ENCODE measurements around the gene ZER1. TPM values are rescaled to one million over a fixed set of nuclear protein-coding genes. Genes with fewer than 3 reads are reported as not detected.

Gene ZER1
- total RNA-seq, 2 donors from 2014 or later, result 16.0 to 28.5 TPM

- no peaks in the 10 kb centered on the region for H3K9me3 Mint-ChIP-seq
- no peak for ATAC-seq (replicated peaks)
- peaks cover 25% of the 10 kb centered on the region for H3K36me3 Mint-ChIP-seq (ENCODE audit: low read depth)
- peaks cover 18% of the 10 kb centered on the region for H3K4me1 Mint-ChIP-seq
- H3K27ac Mint-ChIP-seq, result no peak overlapping the region
- no peaks in the 10 kb centered on the region for H3K27me3 Mint-ChIP-seq
- peak overlapping the region; percentile 22 for H3K4me3 Mint-ChIP-seq
Measured at GRCh38 chr9:128720841-128721486, 50.8 kb downstream of the ZER1 start.

- no peak overlapping the region for H3K4me3 Mint-ChIP-seq
- peaks cover 13% of the 10 kb centered on the region for H3K4me1 Mint-ChIP-seq
- ATAC-seq (replicated peaks), result no peak
- peaks cover 25% of the 10 kb centered on the region for H3K36me3 Mint-ChIP-seq (ENCODE audit: low read depth)
- no peaks in the 10 kb centered on the region for H3K27me3 Mint-ChIP-seq
- no peaks in the 10 kb centered on the region for H3K9me3 Mint-ChIP-seq
- H3K27ac Mint-ChIP-seq, result no peak overlapping the region
Measured at GRCh38 chr9:128719919-128720605, 51.7 kb downstream of the ZER1 start.

GRCh38 chr9:128718475-128718874 is 53.3 kb downstream of the ZER1 start:
- H3K36me3 Mint-ChIP-seq (ENCODE audit: low read depth), result peaks cover 14% of the 10 kb centered on the region

GRCh38 chr9:128718047-128718446 is 53.7 kb downstream of the ZER1 start:
- ATAC-seq (replicated peaks), result no peak
- no peak overlapping the region for H3K4me3 Mint-ChIP-seq
- H3K27me3 Mint-ChIP-seq, result no peaks in the 10 kb centered on the region
- H3K4me1 Mint-ChIP-seq, result peaks cover 9% of the 10 kb centered on the region
- H3K9me3 Mint-ChIP-seq, result no peaks in the 10 kb centered on the region
- peaks cover 14% of the 10 kb centered on the region for H3K36me3 Mint-ChIP-seq (ENCODE audit: low read depth)
- no peak overlapping the region for H3K27ac Mint-ChIP-seq

More at GRCh38 chr9:128718475-128718874, 53.3 kb downstream of the ZER1 start:
- no peak overlapping the region for H3K27ac Mint-ChIP-seq
- H3K27me3 Mint-ChIP-seq, result no peaks in the 10 kb centered on the region
- H3K4me1 Mint-ChIP-seq, result peaks cover 10% of the 10 kb centered on the region
- H3K4me3 Mint-ChIP-seq, result no peak overlapping the region
- no peak for ATAC-seq (replicated peaks)
- no peaks in the 10 kb centered on the region for H3K9me3 Mint-ChIP-seq

GRCh38 chr9:128716581-128717254 is 55.0 kb downstream of the ZER1 start:
- H3K4me1 Mint-ChIP-seq, result no peaks in the 10 kb centered on the region
- H3K27me3 Mint-ChIP-seq, result no peaks in the 10 kb centered on the region
- no peaks in the 10 kb centered on the region for H3K9me3 Mint-ChIP-seq
- peaks cover 14% of the 10 kb centered on the region for H3K36me3 Mint-ChIP-seq (ENCODE audit: low read depth)
- H3K4me3 Mint-ChIP-seq, result no peak overlapping the region
- no peak for ATAC-seq (replicated peaks)
- H3K27ac Mint-ChIP-seq, result no peak overlapping the region

GRCh38 chr9:128715436-128715750 is 56.3 kb downstream of the ZER1 start:
- H3K27ac Mint-ChIP-seq, result no peak overlapping the region
- H3K27me3 Mint-ChIP-seq, result no peaks in the 10 kb centered on the region
- H3K36me3 Mint-ChIP-seq (ENCODE audit: low read depth), result peaks cover 7% of the 10 kb centered on the region
- H3K4me3 Mint-ChIP-seq, result no peak overlapping the region
- H3K9me3 Mint-ChIP-seq, result no peaks in the 10 kb centered on the region
- H3K4me1 Mint-ChIP-seq, result no peaks in the 10 kb centered on the region
- ATAC-seq (replicated peaks), result no peak

GRCh38 chr9:128714586-128715435 is 56.9 kb downstream of the ZER1 start:
- no peak for ATAC-seq (replicated peaks)
- H3K27ac Mint-ChIP-seq, result no peak overlapping the region

GRCh38 chr9:128713941-128714573 is 57.7 kb downstream of the ZER1 start:
- Mint-ChIP-seq H3K4me3 (no peak overlapping the region), H3K9me3 (no peaks in the 10 kb centered on the region)

More at GRCh38 chr9:128714586-128715435, 56.9 kb downstream of the ZER1 start:
- no peaks in the 10 kb centered on the region for H3K4me1 Mint-ChIP-seq
- no peaks in the 10 kb centered on the region for H3K27me3 Mint-ChIP-seq
- H3K36me3 Mint-ChIP-seq (ENCODE audit: low read depth), result peaks cover 1% of the 10 kb centered on the region
- H3K4me3 Mint-ChIP-seq, result no peak overlapping the region
- H3K9me3 Mint-ChIP-seq, result no peaks in the 10 kb centered on the region

GRCh38 chr9:128713411-128713780 is 58.3 kb downstream of the ZER1 start:
- no peak overlapping the region for H3K27ac Mint-ChIP-seq
- H3K4me3 Mint-ChIP-seq, result no peak overlapping the region
- H3K27me3 Mint-ChIP-seq, result no peaks in the 10 kb centered on the region
- no peaks in the 10 kb centered on the region for H3K36me3 Mint-ChIP-seq (ENCODE audit: low read depth)
- no peaks in the 10 kb centered on the region for H3K9me3 Mint-ChIP-seq
- no peak for ATAC-seq (replicated peaks)
- H3K4me1 Mint-ChIP-seq, result no peaks in the 10 kb centered on the region

More at GRCh38 chr9:128713941-128714573, 57.7 kb downstream of the ZER1 start:
- Mint-ChIP-seq H3K4me1 (no peaks in the 10 kb centered on the region), H3K36me3 (ENCODE audit: low read depth) (no peaks in the 10 kb centered on the region), H3K27me3 (no peaks in the 10 kb centered on the region), H3K27ac (no peak overlapping the region)
- no peak for ATAC-seq (replicated peaks)

- H3K4me1 Mint-ChIP-seq, result no peaks in the 10 kb centered on the region
- no peaks in the 10 kb centered on the region for H3K27me3 Mint-ChIP-seq
- no peaks in the 10 kb centered on the region for H3K36me3 Mint-ChIP-seq (ENCODE audit: low read depth)
- ATAC-seq (replicated peaks), result no peak
- no peak overlapping the region for H3K4me3 Mint-ChIP-seq
- H3K9me3 Mint-ChIP-seq, result no peaks in the 10 kb centered on the region
- H3K27ac Mint-ChIP-seq, result no peak overlapping the region
Measured at GRCh38 chr9:128712451-128713410, 59.0 kb downstream of the ZER1 start.

- H3K4me3 Mint-ChIP-seq, result no peak overlapping the region
- H3K36me3 Mint-ChIP-seq (ENCODE audit: low read depth), result no peaks in the 10 kb centered on the region
- no peaks in the 10 kb centered on the region for H3K4me1 Mint-ChIP-seq
- no peaks in the 10 kb centered on the region for H3K9me3 Mint-ChIP-seq
- H3K27ac Mint-ChIP-seq, result no peak overlapping the region
- H3K27me3 Mint-ChIP-seq, result no peaks in the 10 kb centered on the region
- ATAC-seq (replicated peaks), result no peak
Measured at GRCh38 chr9:128707446-128707845, 64.3 kb downstream of the ZER1 start.

GRCh38 chr9:128706671-128707381 is 64.9 kb downstream of the ZER1 start:
- no peaks in the 10 kb centered on the region for H3K27me3 Mint-ChIP-seq
- H3K4me3 Mint-ChIP-seq, result no peak overlapping the region
- no peaks in the 10 kb centered on the region for H3K4me1 Mint-ChIP-seq
- no peak for ATAC-seq (replicated peaks)
- peak overlapping the region; percentile 25 for H3K27ac Mint-ChIP-seq
- H3K36me3 Mint-ChIP-seq (ENCODE audit: low read depth), result no peaks in the 10 kb centered on the region
- no peaks in the 10 kb centered on the region for H3K9me3 Mint-ChIP-seq

- Mint-ChIP-seq H3K4me3 (no peak overlapping the region), H3K9me3 (no peaks in the 10 kb centered on the region), H3K27me3 (no peaks in the 10 kb centered on the region), H3K4me1 (no peaks in the 10 kb centered on the region), H3K36me3 (ENCODE audit: low read depth) (no peaks in the 10 kb centered on the region), H3K27ac (peak overlapping the region; percentile 25)
- no peak for ATAC-seq (replicated peaks)
Measured at GRCh38 chr9:128706045-128706444, 65.7 kb downstream of the ZER1 start.
